Tibial nerve (tissue), 3 donors: ENCODE measurements around the gene PEX14.

ENCODE experiments used
- POLR2A ChIP-seq, 2 donors: fragments of 450-650 bp; IDR thresholded peaks; one replicate each; pipeline ENCODE4 v1.6.1; 2017; ENCODE audit warnings: antibody characterized with exemption in 2 of 2, mild to moderate bottlenecking in 2 of 2, moderate library complexity in 2 of 2
- TF ChIP-seq, protein P1 (sequence below), 5 experiments: fragments of 200-600 bp in 3 of 5; fragments of 450-650 bp in 2 of 5; sonication (generic) in 3 of 5; IDR thresholded peaks; one replicate each; pipeline ENCODE4 v1.5.1; 2016 to 2019; ENCODE audit warnings: antibody characterized with exemption in 5 of 5, mild to moderate bottlenecking in 3 of 5, moderate library complexity in 2 of 5

DNA sequence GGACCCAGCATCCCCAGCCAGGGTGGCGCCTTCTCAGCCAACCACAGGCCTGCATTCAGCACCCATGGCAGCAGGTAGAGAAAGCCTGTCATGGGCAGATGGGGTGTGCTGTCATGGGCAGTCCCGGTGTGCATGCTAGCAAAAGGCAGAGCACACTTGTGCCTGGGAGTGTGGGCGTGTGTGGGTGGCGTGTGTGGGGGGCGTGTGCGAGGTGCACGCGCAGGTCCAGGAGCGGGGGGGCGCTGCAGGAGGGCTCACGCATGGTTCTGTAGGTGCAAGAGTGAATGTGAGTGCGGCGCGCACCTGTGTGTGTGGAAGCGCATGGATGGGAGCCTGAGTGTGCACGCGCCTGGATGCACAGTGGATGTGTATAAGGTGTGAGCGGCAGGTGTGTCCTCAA is 184.5 kb downstream of the PEX14 start:
- TF ChIP-seq POLR2A (IDR thresholded peaks at IDR 0.05): no peak
- TF ChIP-seq, protein P1, sequence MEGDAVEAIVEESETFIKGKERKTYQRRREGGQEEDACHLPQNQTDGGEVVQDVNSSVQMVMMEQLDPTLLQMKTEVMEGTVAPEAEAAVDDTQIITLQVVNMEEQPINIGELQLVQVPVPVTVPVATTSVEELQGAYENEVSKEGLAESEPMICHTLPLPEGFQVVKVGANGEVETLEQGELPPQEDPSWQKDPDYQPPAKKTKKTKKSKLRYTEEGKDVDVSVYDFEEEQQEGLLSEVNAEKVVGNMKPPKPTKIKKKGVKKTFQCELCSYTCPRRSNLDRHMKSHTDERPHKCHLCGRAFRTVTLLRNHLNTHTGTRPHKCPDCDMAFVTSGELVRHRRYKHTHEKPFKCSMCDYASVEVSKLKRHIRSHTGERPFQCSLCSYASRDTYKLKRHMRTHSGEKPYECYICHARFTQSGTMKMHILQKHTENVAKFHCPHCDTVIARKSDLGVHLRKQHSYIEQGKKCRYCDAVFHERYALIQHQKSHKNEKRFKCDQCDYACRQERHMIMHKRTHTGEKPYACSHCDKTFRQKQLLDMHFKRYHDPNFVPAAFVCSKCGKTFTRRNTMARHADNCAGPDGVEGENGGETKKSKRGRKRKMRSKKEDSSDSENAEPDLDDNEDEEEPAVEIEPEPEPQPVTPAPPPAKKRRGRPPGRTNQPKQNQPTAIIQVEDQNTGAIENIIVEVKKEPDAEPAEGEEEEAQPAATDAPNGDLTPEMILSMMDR (IDR thresholded peaks at IDR 0.05): no peak
